SK-N-SH (cell line): ENCODE measurements around the gene ETS1. TPM values are rescaled to one million over a fixed set of nuclear protein-coding genes. Genes with fewer than 3 reads are reported as not detected.

Source experiments
- CTCF ChIA-PET: fragments of 300-600, 350-600 bp; formaldehyde crosslinking; extraction: SDS; loops from one replicate; lab custom pipeline; 2021; lab: Yijun Ruan, JAX
- POLR2A ChIA-PET: fragments of 350-600 bp; sonication (Branson Sonifier 250); formaldehyde crosslinking; extraction: SDS; loops from one replicate; lab custom pipeline; 2020; ENCODE audit warnings: antibody characterized with exemption, inconsistent platforms; lab: Yijun Ruan, JAX
- DNase-seq: peaks from one replicate; pipeline ENCODE4 v3.0.0; 2012
- H2AFZ ChIP-seq: fragments of 200-600 bp; sonication (generic); 2 replicates; pipeline ENCODE4 v1.8.1; 2016; ENCODE audit warnings: antibody characterized with exemption, mild to moderate bottlenecking, low read depth
- H3F3A ChIP-seq: fragments of 200-600 bp; sonication (generic); replicated peaks from 2 replicates; pipeline ENCODE3; 2016; ENCODE audit warnings: antibody characterized with exemption, mild to moderate bottlenecking; ENCODE audit not compliant: insufficient read depth
- H3K27ac ChIP-seq, 2 experiments: fragments of 200-500 bp in 1 of 2; fragments of 200-600 bp in 1 of 2; sonication (Bioruptor generic) in 1 of 2; sonication (generic), shearing (Covaris generic) in 1 of 2; 2 replicates each; pipeline versions ENCODE4 v1.5.1 to v1.6.1; 2014 to 2016; ENCODE audit warnings: low read depth in 2 of 2, inconsistent platforms in 1 of 2, low read length in 1 of 2, mild to moderate bottlenecking in 1 of 2, mixed read lengths in 1 of 2
- H3K27me3 ChIP-seq: fragments of 200-600 bp; sonication (generic), shearing (Covaris generic); 2 replicates; pipeline ENCODE4 v1.6.1; 2016; ENCODE audit warnings: mixed run types; ENCODE audit not compliant: insufficient read depth
- H3K36me3 ChIP-seq, 2 experiments: fragments of 200-500 bp in 1 of 2; fragments of 200-600 bp in 1 of 2; sonication (Bioruptor generic) in 1 of 2; sonication (generic) in 1 of 2; replicated peaks in 1 of 2; 2 replicates each; pipeline versions ENCODE3 to v1.5.1; 2014 to 2016; ENCODE audit warnings: low read length in 1 of 2, mild to moderate bottlenecking in 1 of 2; ENCODE audit not compliant: insufficient read depth in 2 of 2, control insufficient read depth in 1 of 2
- H3K4me1 ChIP-seq, 2 experiments: fragments of 200-500 bp in 1 of 2; fragments of 200-600 bp in 1 of 2; sonication (Bioruptor generic) in 1 of 2; sonication (generic), shearing (Covaris generic) in 1 of 2; 2 replicates each; pipeline versions ENCODE4 v1.5.1 to v1.6.1; 2014 to 2016; ENCODE audit warnings: low read depth in 1 of 2, low read length in 1 of 2, mixed run types in 1 of 2; ENCODE audit not compliant: insufficient read depth in 2 of 2, control insufficient read depth in 1 of 2
- H3K4me2 ChIP-seq: fragments of 200-600 bp; sonication (generic), shearing (Covaris generic); 2 replicates; pipeline ENCODE4 v1.6.1; 2017; ENCODE audit warnings: mixed run types
- H3K4me3 ChIP-seq, 2 experiments: fragments of 200-500 bp in 1 of 2; fragments of 200-600 bp in 1 of 2; sonication (Bioruptor generic) in 1 of 2; sonication (generic), shearing (Covaris generic) in 1 of 2; 2 replicates each; pipeline versions ENCODE4 v1.5.1 to v1.8.1; 2014 to 2016; ENCODE audit warnings: low read depth in 2 of 2, inconsistent platforms in 1 of 2, low read length in 1 of 2, mild to moderate bottlenecking in 1 of 2, mixed read lengths in 1 of 2, moderate library complexity in 1 of 2
- H3K79me2 ChIP-seq: fragments of 200-600 bp; sonication (generic); 2 replicates; pipeline ENCODE4 v1.8.1; 2017; ENCODE audit warnings: mild to moderate bottlenecking; ENCODE audit not compliant: insufficient read depth
- H3K9ac ChIP-seq: fragments of 200-600 bp; sonication (generic); 2 replicates; pipeline ENCODE4 v1.6.1; 2017; ENCODE audit warnings: mixed run types
- H3K9me2 ChIP-seq: fragments of 200-600 bp; sonication (generic); 2 replicates; pipeline ENCODE4 v1.6.1; 2017; ENCODE audit warnings: mixed run types
- H3K9me3 ChIP-seq: fragments of 200-600 bp; sonication (generic); 2 replicates; pipeline ENCODE4 v1.6.1; 2017; ENCODE audit warnings: mixed run types, mild to moderate bottlenecking, moderate library complexity
- H4K20me1 ChIP-seq: fragments of 200-600 bp; sonication (generic); 2 replicates; pipeline ENCODE4 v1.6.1; 2017; ENCODE audit warnings: mild to moderate bottlenecking, mixed run types; ENCODE audit not compliant: insufficient read depth
- EP300 ChIP-seq, 2 experiments: IDR thresholded peaks; 2 replicates each; pipeline versions ENCODE4 v1.4.0 to v1.6.1; 2012; ENCODE audit warnings: borderline replicate concordance in 1 of 2, low read depth in 1 of 2, low read length in 1 of 2
- EZH2phosphoT487 ChIP-seq: fragments of 200-600 bp; sonication (generic); IDR thresholded peaks from 2 replicates; pipeline ENCODE4 v1.6.1; 2017; ENCODE audit warnings: low read depth, mixed run types, mild to moderate bottlenecking, antibody characterized with exemption, moderate library complexity, borderline replicate concordance
- FOSL2 ChIP-seq: IDR thresholded peaks from 2 replicates; pipeline ENCODE4 v1.4.0; 2012; ENCODE audit warnings: low read depth, mild to moderate bottlenecking, moderate library complexity, borderline replicate concordance
- GATA2 ChIP-seq: sonication (generic); formaldehyde crosslinking; IDR thresholded peaks from 2 replicates; pipeline ENCODE4 v1.5.0; 2020; ENCODE audit warnings: mild to moderate bottlenecking, missing genetic modification reagents
- MXI1 ChIP-seq: IDR thresholded peaks from 2 replicates; pipeline ENCODE4 v1.6.1; 2012; ENCODE audit warnings: mild to moderate bottlenecking, low read depth, low read length, improper control_type of control experiment
- NFIC ChIP-seq: IDR thresholded peaks from 2 replicates; pipeline ENCODE4 v1.4.0; 2012; ENCODE audit warnings: borderline replicate concordance
- NRF1 ChIP-seq: IDR thresholded peaks from 2 replicates; pipeline ENCODE4 v1.6.1; 2012; ENCODE audit warnings: low read depth, mild to moderate bottlenecking, low read length
- POLR2AphosphoS5 ChIP-seq: IDR thresholded peaks from 2 replicates; pipeline ENCODE4 v1.6.1; 2012; ENCODE audit warnings: low read depth, low read length
- RCOR1 ChIP-seq: fragments of 150-350 bp; IDR thresholded peaks from 2 replicates; pipeline ENCODE4 v1.6.1; 2017; ENCODE audit warnings: antibody characterized with exemption, low read length
- RXRA ChIP-seq: IDR thresholded peaks from 2 replicates; pipeline ENCODE4 v1.4.0; 2012; ENCODE audit warnings: low read depth, mild to moderate bottlenecking, borderline replicate concordance
- TEAD4 ChIP-seq: IDR thresholded peaks from 2 replicates; pipeline ENCODE4 v1.4.0; 2012; ENCODE audit warnings: mild to moderate bottlenecking, borderline replicate concordance; ENCODE audit not compliant: insufficient read depth
- whole genome bisulfite sequencing: methylation state at CpG from one replicate; pipeline ENCODE4 v1.1.6; 2017; ENCODE audit warnings: low lambda C conversion rate; 5-methylcytosine and 5-hydroxymethylcytosine counted together
- polyA plus RNA-seq, 3 experiments: library from polyadenylated mRNA; depleted of rRNA; stranded (reverse); fragments of >200 nt; gene quantifications; 2 replicates each; pipeline ENCODE4 v1.2.3, GENCODE V29; 2012
- TF ChIP-seq, protein P1 (sequence below): IDR thresholded peaks from 2 replicates; pipeline ENCODE4; 2012
- TF ChIP-seq, protein P2 (sequence below): IDR thresholded peaks from 2 replicates; pipeline ENCODE4 v1.6.1; 2012; ENCODE audit warnings: mild to moderate bottlenecking, low read depth, low read length, moderate library complexity
- TF ChIP-seq, protein P3 (sequence below): IDR thresholded peaks from 2 replicates; pipeline ENCODE4 v1.4.0; 2012; ENCODE audit warnings: low read depth, borderline replicate concordance
- TF ChIP-seq, protein P4 (sequence below): IDR thresholded peaks from 2 replicates; pipeline ENCODE4 v1.4.0; 2012; ENCODE audit warnings: low read depth
- TF ChIP-seq, protein P5 (sequence below): fragments of 150-350 bp; IDR thresholded peaks from 2 replicates; pipeline ENCODE4 v1.6.1; 2017; ENCODE audit warnings: antibody characterized with exemption, low read length, low read depth, borderline replicate concordance
- TF ChIP-seq, protein P6 (sequence below): fragments of 150-350 bp; IDR thresholded peaks from 2 replicates; pipeline ENCODE4 v1.6.1; 2016; ENCODE audit warnings: mild to moderate bottlenecking, low read depth, low read length

The ETS1 gene
- polyA plus RNA-seq, 1 of the 3 experiments (the other 2 are of a cell fraction), result 14.5 TPM

DNA sequence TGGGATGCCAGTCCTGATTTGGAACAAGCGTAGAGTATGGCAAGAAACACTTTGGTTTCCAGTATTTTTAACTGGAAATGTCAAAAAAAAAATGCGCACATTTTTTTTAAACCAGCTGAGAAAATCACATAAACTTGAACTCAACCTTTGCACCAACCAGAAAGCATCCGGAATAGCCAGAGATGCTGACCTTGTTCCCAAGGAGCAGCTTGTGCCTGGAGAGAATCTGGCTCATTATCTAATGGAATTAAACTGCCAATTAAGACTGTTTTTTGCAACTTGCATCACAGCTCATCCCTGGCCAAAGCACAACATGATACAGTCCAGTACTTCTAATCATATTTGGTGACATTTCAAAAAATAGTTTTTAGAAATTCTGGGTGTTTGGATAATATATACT, 8.4 kb upstream of the ETS1 start:
- no peaks in the 10 kb centered on the region for H3K9me3 ChIP-seq
- H3F3A ChIP-seq, result no peaks in the 10 kb centered on the region
- no peaks in the 10 kb centered on the region; the same call in 1 of the 2 replicates for H3K27me3 ChIP-seq
- H4K20me1 ChIP-seq, result no peaks in the 10 kb centered on the region
- TF ChIP-seq RXRA (no peak), MXI1 (no peak), FOSL2 (no peak), TEAD4 (no peak)
- TF ChIP-seq, protein P1, sequence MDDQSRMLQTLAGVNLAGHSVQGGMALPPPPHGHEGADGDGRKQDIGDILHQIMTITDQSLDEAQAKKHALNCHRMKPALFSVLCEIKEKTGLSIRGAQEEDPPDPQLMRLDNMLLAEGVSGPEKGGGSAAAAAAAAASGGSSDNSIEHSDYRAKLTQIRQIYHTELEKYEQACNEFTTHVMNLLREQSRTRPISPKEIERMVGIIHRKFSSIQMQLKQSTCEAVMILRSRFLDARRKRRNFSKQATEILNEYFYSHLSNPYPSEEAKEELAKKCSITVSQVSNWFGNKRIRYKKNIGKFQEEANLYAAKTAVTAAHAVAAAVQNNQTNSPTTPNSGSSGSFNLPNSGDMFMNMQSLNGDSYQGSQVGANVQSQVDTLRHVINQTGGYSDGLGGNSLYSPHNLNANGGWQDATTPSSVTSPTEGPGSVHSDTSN, result no peak
- TF ChIP-seq, protein P2, sequence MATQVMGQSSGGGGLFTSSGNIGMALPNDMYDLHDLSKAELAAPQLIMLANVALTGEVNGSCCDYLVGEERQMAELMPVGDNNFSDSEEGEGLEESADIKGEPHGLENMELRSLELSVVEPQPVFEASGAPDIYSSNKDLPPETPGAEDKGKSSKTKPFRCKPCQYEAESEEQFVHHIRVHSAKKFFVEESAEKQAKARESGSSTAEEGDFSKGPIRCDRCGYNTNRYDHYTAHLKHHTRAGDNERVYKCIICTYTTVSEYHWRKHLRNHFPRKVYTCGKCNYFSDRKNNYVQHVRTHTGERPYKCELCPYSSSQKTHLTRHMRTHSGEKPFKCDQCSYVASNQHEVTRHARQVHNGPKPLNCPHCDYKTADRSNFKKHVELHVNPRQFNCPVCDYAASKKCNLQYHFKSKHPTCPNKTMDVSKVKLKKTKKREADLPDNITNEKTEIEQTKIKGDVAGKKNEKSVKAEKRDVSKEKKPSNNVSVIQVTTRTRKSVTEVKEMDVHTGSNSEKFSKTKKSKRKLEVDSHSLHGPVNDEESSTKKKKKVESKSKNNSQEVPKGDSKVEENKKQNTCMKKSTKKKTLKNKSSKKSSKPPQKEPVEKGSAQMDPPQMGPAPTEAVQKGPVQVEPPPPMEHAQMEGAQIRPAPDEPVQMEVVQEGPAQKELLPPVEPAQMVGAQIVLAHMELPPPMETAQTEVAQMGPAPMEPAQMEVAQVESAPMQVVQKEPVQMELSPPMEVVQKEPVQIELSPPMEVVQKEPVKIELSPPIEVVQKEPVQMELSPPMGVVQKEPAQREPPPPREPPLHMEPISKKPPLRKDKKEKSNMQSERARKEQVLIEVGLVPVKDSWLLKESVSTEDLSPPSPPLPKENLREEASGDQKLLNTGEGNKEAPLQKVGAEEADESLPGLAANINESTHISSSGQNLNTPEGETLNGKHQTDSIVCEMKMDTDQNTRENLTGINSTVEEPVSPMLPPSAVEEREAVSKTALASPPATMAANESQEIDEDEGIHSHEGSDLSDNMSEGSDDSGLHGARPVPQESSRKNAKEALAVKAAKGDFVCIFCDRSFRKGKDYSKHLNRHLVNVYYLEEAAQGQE, result no peak
- TF ChIP-seq, protein P3, sequence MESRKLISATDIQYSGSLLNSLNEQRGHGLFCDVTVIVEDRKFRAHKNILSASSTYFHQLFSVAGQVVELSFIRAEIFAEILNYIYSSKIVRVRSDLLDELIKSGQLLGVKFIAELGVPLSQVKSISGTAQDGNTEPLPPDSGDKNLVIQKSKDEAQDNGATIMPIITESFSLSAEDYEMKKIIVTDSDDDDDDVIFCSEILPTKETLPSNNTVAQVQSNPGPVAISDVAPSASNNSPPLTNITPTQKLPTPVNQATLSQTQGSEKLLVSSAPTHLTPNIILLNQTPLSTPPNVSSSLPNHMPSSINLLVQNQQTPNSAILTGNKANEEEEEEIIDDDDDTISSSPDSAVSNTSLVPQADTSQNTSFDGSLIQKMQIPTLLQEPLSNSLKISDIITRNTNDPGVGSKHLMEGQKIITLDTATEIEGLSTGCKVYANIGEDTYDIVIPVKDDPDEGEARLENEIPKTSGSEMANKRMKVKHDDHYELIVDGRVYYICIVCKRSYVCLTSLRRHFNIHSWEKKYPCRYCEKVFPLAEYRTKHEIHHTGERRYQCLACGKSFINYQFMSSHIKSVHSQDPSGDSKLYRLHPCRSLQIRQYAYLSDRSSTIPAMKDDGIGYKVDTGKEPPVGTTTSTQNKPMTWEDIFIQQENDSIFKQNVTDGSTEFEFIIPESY, result no peak
- TF ChIP-seq, protein P4, sequence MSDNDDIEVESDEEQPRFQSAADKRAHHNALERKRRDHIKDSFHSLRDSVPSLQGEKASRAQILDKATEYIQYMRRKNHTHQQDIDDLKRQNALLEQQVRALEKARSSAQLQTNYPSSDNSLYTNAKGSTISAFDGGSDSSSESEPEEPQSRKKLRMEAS, result no peak
- no peaks in the 10 kb centered on the region for H3K9me2 ChIP-seq
- no peak overlapping the region for H3K4me2 ChIP-seq
- no peaks in the 10 kb centered on the region for H3K79me2 ChIP-seq
- H3K9ac ChIP-seq, result no peak overlapping the region
- DNase-seq, result no peak
- peaks cover 0 to 8% of the 10 kb centered on the region in 2 experiments; a peak in 1 of 4 replicates for H3K4me1 ChIP-seq
- H3K4me3 ChIP-seq, result no peak overlapping the region
- CTCF ChIA-PET, result interaction anchor here (1.0 to 1.1 kb wide), 3 partner anchors 10 to 438 kb away, joined by 3 read pairs; no protein-coding TSS in a partner anchor
- no peak overlapping the region for H2AFZ ChIP-seq
- WGBS, result 79% methylated on average over 3 of the region's 3 CpGs
- POLR2A ChIA-PET, result no interaction called here
- H3K36me3 ChIP-seq, result no peaks in the 10 kb centered on the region
- H3K27ac ChIP-seq, result no peak overlapping the region

DNA sequence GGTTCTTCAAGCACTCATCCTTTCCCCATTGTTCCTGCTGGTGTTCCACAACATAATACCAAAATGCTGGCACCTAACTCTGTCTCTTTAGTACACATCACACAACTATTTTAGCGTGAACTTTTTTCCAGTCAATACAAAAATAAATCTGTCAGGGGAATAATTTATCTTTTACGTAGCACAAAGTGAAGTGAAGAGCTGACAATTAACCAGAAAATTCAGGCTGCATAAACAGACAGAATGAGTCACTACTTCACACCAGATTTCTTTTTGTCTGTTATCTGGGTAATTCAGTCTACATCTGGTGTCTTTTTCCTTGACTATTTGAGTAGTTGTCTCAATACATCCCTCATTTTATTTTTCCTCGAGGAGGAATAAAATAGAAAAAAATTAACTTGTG, 7.9 kb upstream of the ETS1 start:
- WGBS, result 63% methylated on average over 3 of the region's 3 CpGs
- H4K20me1 ChIP-seq, result no peaks in the 10 kb centered on the region
- no peak overlapping the region for H3K27ac ChIP-seq
- ChIA-PET POLR2A (no interaction called here), CTCF (interaction anchor here (1.0 kb wide), 1 partner anchor 437 kb away, joined by 3 read pairs; no protein-coding TSS in a partner anchor)
- no peaks in the 10 kb centered on the region for H3K36me3 ChIP-seq
- no peaks in the 10 kb centered on the region; the same call in 1 of the 2 replicates for H3K27me3 ChIP-seq
- H3K4me1 ChIP-seq, result peaks cover 0 to 8% of the 10 kb centered on the region in 2 experiments; a peak in 1 of 4 replicates
- no peaks in the 10 kb centered on the region for H3F3A ChIP-seq
- H3K4me2 ChIP-seq, result no peak overlapping the region
- H3K4me3 ChIP-seq, result no peak overlapping the region
- no peaks in the 10 kb centered on the region for H3K9me3 ChIP-seq
- no peaks in the 10 kb centered on the region for H3K79me2 ChIP-seq
- H3K9ac ChIP-seq, result no peak overlapping the region
- H3K9me2 ChIP-seq, result no peaks in the 10 kb centered on the region
- no peak overlapping the region for H2AFZ ChIP-seq
- no peak for DNase-seq
- TF ChIP-seq, protein P5, sequence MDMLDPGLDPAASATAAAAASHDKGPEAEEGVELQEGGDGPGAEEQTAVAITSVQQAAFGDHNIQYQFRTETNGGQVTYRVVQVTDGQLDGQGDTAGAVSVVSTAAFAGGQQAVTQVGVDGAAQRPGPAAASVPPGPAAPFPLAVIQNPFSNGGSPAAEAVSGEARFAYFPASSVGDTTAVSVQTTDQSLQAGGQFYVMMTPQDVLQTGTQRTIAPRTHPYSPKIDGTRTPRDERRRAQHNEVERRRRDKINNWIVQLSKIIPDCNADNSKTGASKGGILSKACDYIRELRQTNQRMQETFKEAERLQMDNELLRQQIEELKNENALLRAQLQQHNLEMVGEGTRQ, result no peak
- TF ChIP-seq RCOR1 (no peak), POLR2AphosphoS5 (no peak), NFIC (no peak), TEAD4 (no peak), EZH2phosphoT487 (no peak), EP300 (IDR thresholded peaks at IDR 0.05; ENCODE audit: borderline replicate concordance in 1 of 2, low read depth in 1 of 2, low read length in 1 of 2) (no peak), GATA2 (CRISPR knock-in tag) (no peak), NRF1 (no peak)
- TF ChIP-seq, protein P4, result no peak
- TF ChIP-seq, protein P6, sequence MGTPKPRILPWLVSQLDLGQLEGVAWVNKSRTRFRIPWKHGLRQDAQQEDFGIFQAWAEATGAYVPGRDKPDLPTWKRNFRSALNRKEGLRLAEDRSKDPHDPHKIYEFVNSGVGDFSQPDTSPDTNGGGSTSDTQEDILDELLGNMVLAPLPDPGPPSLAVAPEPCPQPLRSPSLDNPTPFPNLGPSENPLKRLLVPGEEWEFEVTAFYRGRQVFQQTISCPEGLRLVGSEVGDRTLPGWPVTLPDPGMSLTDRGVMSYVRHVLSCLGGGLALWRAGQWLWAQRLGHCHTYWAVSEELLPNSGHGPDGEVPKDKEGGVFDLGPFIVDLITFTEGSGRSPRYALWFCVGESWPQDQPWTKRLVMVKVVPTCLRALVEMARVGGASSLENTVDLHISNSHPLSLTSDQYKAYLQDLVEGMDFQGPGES, result no peak
